Nucleus accumbens (tissue), 56 donors: ENCODE data around the gene TLR6.
"Not testable (repeated sequence)": the region's sequence is repeated elsewhere in the genome, so short reads cannot be mapped to it uniquely, and the experiment has no call there.

Experiments
- DNase-seq, 56 donors: peaks; one replicate each; lab custom pipeline; 2025; lab: John Stamatoyannopoulos, UW

TLR6 gene

DNA sequence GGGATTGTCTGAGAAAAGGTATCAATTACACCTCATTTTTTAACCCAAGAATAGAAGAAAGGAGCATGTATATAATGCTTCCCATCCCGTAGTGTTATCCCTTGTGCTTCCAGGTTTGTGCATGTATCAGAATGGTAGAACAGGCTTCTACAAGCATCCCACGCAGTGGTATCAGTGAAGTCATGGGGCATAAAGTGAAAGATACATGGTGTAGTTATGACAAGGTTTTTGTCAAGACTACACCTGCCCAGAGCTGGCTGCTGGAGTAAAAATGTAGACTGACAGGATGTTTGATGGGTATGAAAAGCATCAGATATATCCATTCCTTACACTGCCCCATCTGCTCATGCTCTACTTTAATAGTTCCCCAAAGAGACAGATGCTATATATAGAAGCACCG, 61.5 kb downstream of the TLR6 start:
- no peak for DNase-seq

DNA sequence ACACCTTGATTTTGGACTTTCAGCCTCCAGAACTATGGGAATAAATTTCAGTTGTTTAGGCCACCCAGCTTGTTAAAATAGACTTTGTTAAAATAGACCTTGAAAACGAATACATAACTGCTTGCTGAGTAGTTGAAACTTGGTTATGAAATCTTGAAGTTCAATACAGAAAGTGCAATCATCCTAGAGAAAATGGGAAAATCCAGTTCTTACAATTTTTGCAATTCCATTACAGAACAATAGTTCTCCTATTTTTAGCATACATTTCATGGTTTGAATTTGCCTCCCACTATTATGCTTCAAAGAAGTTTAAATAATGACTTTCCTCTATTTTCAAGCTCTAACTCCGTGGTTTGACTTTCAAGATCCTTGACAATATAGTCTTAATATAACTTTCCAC, 62.6 kb downstream of the TLR6 start:
- no peak for DNase-seq

DNA sequence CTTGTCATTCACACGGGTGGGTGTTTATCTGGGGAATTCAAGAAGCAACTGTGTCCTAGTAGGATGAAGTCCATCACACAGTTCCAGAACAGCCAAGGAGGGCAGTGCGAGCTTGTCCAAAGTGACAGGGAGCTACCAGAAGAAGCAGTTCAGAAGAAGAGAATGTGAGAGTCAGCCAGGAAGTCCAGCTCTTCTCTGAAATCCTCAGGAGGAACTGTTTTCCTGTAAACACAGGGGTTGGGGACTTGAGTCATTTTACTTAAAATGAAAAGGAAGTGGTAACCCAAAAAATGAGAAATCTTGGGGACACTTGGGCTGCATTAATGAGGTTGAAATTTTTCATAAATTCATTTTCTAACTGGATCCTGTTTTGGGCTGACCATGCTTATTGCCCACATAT, 65.6 kb downstream of the TLR6 start:
- DNase-seq, result no peak

DNA sequence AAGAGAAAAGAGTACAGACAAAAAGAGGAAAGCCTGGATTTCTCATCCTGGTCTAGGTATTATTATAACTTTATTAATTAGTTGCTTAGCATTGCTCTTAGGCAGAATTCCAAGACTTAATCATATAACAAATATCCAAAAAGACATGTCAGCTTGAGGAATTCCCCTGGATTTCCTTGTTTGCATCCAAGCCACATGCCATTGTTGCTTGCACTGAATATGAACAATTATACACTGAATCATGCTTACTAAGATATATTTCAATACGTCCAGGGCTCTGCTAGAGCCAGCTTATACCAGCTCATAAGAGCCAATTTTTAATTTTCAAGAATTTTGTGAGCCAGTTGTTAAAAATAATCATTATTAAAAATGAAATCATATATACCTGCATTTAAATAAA, 68.3 kb downstream of the TLR6 start:
- no peak for DNase-seq

DNA sequence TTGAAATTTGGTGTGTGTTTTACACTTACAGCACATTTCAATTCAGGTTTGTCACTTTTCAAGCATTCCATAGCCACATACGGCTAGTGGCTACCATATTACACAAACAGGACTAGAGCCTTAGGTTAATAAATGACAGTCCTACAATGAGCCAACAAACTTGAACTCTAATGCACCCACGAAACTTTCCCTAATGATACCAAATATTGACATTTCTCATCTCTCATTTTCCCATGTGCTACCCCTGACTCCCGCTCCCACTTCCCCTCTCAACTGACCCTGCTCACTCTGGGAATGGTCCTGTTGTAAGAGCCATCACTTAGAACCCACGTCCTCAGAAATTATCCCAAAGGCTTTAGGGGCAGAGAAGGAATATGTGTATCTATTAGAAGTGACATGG, 68.9 kb downstream of the TLR6 start:
- DNase-seq, result no peak

DNA sequence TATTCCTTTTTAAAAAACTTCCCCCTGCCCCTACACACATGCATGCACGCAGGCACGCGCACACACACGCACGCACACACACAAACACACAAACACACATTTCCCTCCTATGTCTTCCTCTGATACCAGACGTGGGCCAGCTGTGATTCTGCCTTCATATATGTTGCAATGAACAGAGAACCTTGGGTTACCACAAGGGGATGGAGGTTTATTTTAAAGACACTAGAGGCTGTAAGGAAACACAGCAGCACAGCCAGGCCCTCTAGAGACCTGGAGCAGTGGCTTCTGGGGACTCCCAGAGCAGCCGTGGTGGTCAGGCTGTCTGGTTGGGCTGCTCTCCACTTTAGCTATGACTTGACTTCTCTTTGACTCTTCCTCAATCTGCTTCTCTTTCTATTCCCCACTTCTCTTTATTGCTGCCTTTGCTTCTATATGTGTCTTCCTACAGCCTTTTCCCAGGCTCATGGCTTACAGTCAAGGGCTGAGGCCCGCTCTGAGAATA, 70.7 kb downstream of the TLR6 start:
- peak in 8 of 56 donors; percentile 9 to 19 (median 17) for DNase-seq

DNA sequence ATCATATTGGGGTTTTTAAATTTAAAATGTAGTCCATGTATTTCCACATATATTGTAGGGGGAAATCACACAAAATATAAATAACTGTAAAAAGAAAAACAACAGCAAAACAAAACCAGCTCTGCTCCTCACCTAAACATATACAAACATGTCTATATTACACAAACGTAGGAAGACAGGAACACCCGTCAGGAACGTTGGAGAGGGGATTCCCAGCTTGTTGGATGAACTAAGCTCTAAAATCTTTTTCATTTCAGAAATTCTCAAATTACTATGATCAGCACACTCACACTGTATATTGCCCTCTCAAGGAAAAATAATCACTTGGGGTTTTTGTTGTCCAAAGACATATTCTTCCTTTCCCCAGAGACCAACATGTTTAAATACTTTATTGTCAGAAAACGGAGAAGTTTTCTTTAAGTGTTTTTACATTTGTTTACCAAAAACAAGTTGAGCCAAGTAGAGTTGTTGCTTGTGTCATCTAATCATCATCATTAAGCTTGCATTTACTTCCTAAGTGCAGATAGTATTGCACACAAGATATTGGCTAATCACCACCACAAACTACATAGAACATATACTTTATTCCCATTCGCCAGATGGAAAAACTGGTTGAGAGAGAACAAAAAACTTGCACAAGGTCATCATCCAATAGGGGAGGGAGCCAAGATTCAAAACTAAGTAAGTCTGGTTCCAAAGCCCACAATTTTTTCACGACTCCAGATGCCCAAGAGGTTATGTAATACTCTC, 71.4 kb downstream of the TLR6 start:
- no peak for DNase-seq

DNA sequence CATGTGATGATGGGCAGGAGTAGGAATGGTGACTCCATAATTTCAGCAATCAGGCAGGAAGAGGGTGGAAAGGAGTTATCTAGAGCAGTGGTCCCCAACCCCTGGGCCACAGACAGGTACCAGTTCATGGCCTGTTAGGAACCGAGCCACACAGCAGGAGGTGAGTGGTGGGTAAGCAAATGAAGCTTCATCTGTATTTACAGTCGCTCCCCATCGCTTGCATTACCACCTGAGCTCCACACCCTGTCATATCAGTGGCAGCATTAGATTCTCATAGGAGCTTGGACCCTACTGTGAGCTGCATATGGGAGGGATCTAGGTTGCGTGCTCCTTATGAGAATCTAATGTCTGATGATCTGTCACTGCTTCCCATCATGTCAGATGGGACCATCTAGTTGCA, 72.5 kb downstream of the TLR6 start:
- no peak for DNase-seq

DNA sequence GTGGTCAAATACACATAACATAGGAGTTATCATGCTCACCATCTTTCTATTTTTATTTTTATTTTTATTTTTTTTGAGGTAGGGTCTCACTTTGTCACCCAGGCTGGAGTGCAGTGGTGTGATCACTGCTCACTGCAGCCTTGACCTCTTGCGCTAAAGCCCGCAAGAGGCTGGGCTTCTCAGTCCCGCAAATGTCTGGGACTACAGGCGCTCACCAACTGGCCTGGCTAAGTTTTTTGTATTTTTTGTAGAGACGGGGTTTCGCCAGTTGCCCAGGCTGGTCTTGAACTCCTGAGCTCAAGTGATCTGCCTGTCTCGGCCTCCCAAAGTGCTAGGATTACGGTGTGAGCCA, 73.5 kb downstream of the TLR6 start:
- DNase-seq, result no peak

DNA sequence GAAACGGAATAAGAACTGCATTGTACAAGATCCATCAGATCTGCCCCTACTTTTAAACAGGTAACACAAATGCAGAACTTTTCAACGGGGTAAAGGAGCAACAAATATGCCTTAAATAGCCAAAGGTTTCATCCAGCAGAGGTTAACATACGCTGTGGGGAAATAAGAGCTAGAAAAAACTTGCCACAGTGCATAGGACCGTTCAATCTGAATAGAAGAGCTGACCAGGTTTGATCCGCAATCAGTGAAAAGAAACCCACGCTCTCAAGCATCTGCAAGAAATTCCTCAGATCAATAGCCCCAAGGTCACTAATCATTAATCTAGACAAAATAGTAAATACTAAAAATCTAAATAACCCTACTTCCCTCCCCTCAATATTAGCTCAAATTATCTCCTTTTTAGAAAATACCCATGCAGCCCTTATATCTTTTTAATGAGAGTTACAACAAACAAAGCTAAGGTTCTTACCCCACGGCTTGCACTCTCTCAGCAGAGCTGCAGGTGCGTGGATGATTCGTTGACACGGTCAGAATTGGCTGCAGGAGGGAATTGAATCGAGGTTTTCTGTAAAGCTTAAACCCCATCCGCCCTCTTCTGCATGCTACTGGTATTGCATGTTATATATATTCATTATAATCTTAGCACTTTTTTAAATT, 74.0 kb downstream of the TLR6 start, which contains the start of gene TLR10:
TLR10 (minus strand) TSS at position 539 of the 657 bp plus-strand sequence. CDS start 7,400 bp downstream, outside the sequence.
- peak in 16 of 56 donors; percentile 7 to 66 (median 19) for DNase-seq

DNA sequence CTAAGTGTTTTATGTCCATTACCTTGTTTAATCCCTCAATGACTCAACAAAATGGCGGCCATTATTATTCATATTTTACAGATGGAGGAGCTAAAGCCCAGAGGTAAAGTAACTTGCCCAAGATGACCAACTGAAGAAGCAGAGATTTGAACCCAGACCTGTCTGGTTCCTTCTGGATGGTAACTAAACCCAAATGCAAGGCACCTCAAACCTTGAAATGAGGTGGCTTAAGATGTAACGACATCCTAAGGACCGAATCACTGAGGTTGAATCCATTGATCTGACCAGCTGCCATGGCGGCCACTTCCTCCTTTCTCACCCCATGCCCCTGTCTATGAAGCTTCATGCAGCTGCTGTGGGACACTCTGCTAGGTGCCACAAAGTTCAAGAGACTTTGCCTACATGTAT, 74.8 kb downstream of the TLR6 start:
- no peak for DNase-seq

DNA sequence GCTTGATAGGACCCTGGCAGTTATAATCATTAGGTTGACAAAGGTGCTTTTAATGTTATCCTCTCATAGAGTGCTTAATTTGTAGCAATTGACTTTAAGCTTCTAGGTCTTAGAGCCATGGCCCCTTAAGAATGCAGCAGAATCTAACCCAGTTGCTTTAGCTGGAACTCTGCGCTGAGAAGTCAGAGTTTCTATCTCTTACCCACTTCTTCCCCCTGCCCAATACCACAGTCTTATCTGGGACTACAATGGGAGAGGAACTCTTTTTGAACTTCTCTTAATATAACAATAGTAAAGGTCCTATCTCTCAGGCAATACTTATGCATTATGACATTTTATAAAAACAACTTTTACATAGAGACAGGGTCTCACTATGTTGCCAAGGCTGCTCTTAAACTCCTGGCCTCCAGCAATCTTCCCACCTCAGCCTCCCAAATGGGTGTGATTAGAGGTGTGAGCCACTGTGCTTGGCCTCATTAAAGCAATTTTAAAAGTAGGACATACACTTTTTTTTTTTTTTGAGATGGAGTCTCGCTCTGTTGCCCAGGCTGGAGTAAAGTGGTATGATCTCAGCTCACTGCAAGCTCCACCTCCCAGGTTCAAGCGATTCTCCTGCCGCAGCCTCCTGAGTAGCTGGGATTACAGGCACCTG, 75.7 kb downstream of the TLR6 start:
- DNase-seq, result no peak

DNA sequence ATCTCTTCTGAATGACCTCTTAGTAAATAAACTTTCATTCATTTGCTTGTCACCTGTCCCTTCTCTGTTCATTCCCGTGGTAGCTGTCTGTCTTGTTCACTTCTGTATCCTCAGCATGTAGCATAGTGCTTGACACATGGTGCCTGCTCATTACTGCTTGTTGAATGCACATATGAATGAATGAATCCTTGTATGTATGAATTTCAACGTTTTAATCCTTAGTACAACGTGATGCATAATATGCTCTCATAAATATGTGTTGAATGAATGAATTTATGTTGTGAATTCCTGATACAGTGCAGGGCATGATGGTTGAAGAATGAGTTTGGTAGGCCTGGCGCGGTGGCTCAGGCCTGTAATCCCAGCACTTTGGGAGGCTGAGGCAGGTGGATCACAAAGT, 76.8 kb downstream of the TLR6 start:
- no peak for DNase-seq

DNA sequence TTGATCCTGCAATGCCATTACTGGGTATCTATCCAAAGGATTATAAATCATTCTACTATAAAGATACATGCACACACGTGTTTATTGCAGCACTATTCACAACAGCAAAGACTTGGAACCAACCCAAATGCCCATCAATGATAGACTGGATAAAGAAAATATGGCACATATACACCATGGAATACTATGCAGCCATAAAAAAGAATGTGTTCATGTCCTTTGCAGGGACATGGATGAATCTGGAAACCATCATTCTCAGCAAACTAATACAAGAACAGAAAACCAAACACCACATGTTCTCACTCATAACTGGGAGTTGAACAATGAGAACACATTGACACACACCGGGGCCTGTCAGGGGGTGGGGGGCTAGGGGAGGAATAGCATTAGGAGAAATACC, 78.7 kb downstream of the TLR6 start:
- not testable (repeated sequence) for DNase-seq

DNA sequence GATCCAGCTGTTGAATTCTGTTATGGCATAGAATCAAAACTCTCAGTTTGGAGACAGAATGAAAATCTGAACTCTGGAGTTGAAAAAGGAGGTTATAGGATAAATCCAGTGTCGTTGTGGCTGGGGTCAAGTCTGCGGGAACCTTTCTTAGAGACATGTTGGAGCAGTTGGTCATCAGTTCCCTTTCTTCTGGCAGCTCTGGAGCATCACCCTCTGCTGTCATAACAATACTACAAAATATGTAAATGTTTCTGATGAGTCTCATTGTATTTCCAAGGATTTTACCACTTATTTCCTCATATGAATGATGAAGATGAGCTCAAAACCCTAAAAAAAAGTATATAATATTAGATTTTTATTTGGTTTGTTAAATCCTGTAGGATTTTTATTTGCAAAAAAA, 81.3 kb downstream of the TLR6 start:
- no peak for DNase-seq

DNA sequence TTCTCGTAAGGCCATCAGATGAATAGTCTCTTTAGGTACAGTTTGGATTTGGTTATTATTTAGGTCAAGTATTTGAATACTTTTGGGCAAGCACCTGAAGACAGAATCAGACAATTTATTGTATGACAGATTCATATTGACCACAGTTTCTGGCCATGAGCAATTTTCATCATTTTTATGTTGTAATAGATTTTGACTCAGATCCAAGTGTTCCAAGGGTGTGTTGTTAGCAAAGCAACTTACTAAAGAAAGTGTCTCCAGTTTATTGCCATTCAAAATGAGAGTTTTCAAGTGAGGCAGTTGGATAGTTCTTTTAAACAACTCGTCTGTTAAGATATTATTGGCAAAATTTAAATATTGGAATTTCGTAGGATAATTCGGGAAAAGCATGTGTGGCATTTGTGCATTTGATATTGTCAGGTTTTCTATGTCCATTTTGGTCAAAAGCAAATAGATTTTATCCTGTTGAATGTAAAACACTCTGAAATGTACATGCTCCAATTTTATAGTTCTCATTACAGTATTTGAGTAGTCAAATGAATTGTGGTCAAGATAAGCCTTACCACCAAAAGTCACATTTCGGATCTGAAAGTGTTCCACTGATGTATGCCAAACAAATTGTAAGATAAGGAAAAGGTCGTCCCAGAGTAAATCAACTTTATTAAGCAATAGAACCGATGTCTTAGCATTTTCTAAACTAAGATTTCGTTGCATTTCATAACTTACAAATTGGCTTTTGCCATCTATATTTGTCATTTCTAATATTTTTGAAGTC, 82.2 kb downstream of the TLR6 start:
- DNase-seq, result no peak
